NB4 (cell line): ENCODE results near the gene NUAK1.

Source experiments
- DNase-seq: peaks from one replicate; pipeline ENCODE4 v3.0.0; 2010; ENCODE audit warnings: low read depth
- H3K4me3 ChIP-seq: one replicate; pipeline ENCODE4 v1.5.1; 2011; ENCODE audit warnings: mild to moderate bottlenecking, low read depth, low read length, moderate library complexity
- CTCF ChIP-seq: IDR thresholded peaks from one replicate; pipeline ENCODE4 v1.5.1; 2012; ENCODE audit warnings: low read depth, low read length
- MAX ChIP-seq: IDR thresholded peaks from 2 replicates; pipeline ENCODE4 v1.6.1; 2011; ENCODE audit warnings: low read depth, low read length
- MYC ChIP-seq: IDR thresholded peaks from 2 replicates; pipeline ENCODE4 v1.6.1; 2011; ENCODE audit warnings: low read depth, low read length
- POLR2A ChIP-seq: IDR thresholded peaks from 2 replicates; pipeline ENCODE4 v1.6.1; 2011; ENCODE audit warnings: mild to moderate bottlenecking; ENCODE audit not compliant: insufficient read length; ENCODE audit errors: extremely low read depth

Gene NUAK1

GRCh38 chr12:106132175-106133135 lies 6.3 kb downstream of the NUAK1 start:
- no peak overlapping the region for H3K4me3 ChIP-seq
- DNase-seq, result no peak
- TF ChIP-seq CTCF, result no peak
- TF ChIP-seq MAX, result no peak
- no peak for TF ChIP-seq POLR2A
- TF ChIP-seq MYC, result no peak

DNA sequence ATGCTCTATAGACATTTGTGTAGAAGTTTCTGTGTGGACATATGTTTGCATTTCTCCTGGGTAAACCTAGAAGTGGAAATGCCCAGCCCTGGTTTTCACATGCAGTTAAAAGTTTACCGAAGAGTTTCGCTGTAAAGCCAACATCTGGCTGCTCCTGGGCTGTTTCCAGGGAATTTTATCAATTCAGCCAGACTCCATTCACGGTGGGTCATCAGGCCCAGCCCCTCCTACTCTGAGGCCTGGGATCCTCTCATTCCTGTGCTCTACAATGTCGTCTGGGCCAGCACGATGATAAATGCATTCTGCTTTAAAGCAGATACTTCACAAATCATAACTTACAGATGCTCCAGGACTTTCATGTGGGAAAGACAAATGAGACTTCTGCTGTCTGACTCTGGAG lies 7.1 kb downstream of the NUAK1 start:
- no peak overlapping the region for H3K4me3 ChIP-seq
- TF ChIP-seq MYC, result no peak
- TF ChIP-seq POLR2A, result no peak
- TF ChIP-seq CTCF, result no peak
- no peak for TF ChIP-seq MAX
- no peak for DNase-seq

GRCh38 chr12:106130474-106131113 lies 8.2 kb downstream of the NUAK1 start:
- no peak for TF ChIP-seq POLR2A
- TF ChIP-seq CTCF, result no peak
- TF ChIP-seq MYC, result no peak
- TF ChIP-seq MAX, result no peak
- no peak for DNase-seq
- no peak overlapping the region for H3K4me3 ChIP-seq

GRCh38 chr12:106128585-106129328 lies 10.0 kb downstream of the NUAK1 start:
- no peak for DNase-seq
- no peak for TF ChIP-seq MAX
- TF ChIP-seq CTCF, result no peak
- no peak for TF ChIP-seq POLR2A
- no peak for TF ChIP-seq MYC
- no peak overlapping the region for H3K4me3 ChIP-seq

DNA sequence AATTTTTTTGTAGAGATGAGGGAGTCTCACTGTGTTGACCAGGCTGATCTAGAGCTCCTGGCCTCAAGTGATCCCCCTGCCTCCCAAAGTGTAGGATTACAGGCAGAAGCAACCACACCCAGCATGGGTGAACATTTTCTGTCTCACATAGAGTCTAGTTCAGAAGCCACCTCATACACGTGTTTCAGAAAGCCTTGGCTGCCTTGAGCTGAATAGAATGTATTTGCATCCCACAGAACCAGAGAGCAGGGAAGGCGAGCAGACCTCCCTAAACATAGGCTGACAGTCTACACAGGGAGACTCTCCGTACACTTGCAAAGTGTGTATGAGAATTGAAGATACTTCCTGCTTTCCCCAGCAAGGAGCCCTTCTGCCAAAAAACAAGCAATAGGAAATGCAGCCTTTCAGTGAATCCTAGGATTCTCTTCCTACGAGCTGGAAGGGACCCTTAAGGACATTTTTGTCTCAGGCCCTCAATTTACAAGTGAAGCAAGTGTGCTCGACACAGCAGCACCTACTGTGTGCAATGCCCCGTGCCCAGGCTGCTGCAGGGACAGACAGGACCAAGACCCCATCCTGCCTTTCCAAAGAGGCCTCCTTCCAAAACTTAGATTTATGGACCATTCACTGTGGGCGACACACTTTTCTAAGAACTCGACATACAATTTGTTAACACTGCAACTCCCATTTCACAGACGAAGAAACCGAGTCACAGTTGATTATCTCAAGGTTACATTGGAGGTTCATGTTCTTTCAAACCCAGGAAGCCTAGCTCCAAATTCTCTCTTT lies 11.2 kb downstream of the NUAK1 start:
- no peak overlapping the region for H3K4me3 ChIP-seq
- TF ChIP-seq MAX (no peak), CTCF (no peak), POLR2A (no peak), MYC (no peak)
- DNase-seq, result no peak
